ENCODE results near the gene CABLES1. TPM values are rescaled to one million over a fixed set of nuclear protein-coding genes. Genes with fewer than 3 reads are reported as not detected.

The CABLES1 gene
- total RNA-seq, 2 donors from 2014 or later: 9.9 to 16.7 TPM

DNA sequence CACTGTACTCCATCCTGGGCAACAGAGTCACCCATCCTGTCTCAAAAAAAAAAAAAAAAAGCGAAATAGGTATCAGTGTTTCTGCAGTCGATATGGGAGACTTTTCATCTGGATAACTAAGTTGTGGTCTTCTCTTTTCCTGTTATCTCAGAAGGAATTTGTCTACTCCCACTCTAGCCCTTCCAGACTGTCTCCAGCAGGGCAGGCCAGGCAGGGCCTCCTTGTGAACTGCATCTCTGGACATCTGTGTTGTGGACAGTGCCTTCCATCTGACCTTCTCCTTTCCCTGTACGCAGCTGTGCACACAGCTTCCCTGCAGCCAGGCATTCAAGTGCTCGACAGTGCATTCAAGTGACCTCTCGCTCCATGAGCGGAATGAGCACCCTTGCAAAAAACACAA is 110.2 kb downstream of the CABLES1 start:
- no peak for DNase-seq
- Histone ChIP-seq H3K4me1 (ENCODE audit: control insufficient read depth, insufficient read depth, low read length) (no peaks in the 10 kb centered on the region), H3K9ac (ENCODE audit: extremely low read depth, low read length, poor library complexity, severe bottlenecking) (no peak overlapping the region), H3K27me3 (ENCODE audit: control insufficient read depth, insufficient read depth, low read length, poor library complexity, severe bottlenecking) (no peaks in the 10 kb centered on the region), H3K27ac (ENCODE audit: low read depth, low read length) (no peak overlapping the region), H3K9me3 (ENCODE audit: control insufficient read depth, low read length) (peaks cover 10% of the 10 kb centered on the region), H3K4me3 (ENCODE audit: low read length) (no peak overlapping the region), H3K36me3 (ENCODE audit: control insufficient read depth, insufficient read depth, low read length) (no peaks in the 10 kb centered on the region)
- Mint-ChIP-seq H3K9me3 (peaks cover 26% of the 10 kb centered on the region), H3K4me1 (peaks cover 7% of the 10 kb centered on the region), H3K27me3 (ENCODE audit: insufficient read depth) (no peaks in the 10 kb centered on the region), H3K4me3 (no peak overlapping the region), H3K27ac (no peak overlapping the region), H3K36me3 (ENCODE audit: low read depth) (peaks cover 60% of the 10 kb centered on the region)
- WGBS, 2 experiments (ENCODE audit: insufficient coverage in 1 of 2, insufficient read length in 1 of 2): 94 to 100% methylated on average over 1 to 6 of the region's 6 CpGs
- TF ChIP-seq, protein P1, sequence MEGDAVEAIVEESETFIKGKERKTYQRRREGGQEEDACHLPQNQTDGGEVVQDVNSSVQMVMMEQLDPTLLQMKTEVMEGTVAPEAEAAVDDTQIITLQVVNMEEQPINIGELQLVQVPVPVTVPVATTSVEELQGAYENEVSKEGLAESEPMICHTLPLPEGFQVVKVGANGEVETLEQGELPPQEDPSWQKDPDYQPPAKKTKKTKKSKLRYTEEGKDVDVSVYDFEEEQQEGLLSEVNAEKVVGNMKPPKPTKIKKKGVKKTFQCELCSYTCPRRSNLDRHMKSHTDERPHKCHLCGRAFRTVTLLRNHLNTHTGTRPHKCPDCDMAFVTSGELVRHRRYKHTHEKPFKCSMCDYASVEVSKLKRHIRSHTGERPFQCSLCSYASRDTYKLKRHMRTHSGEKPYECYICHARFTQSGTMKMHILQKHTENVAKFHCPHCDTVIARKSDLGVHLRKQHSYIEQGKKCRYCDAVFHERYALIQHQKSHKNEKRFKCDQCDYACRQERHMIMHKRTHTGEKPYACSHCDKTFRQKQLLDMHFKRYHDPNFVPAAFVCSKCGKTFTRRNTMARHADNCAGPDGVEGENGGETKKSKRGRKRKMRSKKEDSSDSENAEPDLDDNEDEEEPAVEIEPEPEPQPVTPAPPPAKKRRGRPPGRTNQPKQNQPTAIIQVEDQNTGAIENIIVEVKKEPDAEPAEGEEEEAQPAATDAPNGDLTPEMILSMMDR (conservative IDR thresholded peaks at IDR 0.05): no peak

DNA sequence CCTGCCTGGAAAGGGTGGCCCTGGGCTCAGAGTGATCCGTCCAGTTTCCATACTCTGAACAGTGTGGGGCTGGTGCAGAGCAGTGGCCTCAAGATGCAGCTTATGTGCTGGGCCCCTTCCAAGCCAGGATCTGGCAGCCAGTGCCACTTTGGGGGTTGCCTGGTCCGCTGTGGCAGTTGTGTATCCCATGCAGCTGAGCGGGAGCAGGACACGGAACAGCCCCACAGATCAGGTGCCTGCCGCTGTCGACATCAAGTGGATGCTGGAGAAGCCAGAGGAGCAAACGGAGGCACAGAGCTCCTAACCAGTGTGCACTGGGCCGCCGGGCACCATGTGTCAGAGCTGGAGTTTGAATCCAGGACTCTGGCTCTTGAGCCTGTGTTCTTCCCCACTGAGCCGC is 112.0 kb downstream of the CABLES1 start:
- H3K36me3 Mint-ChIP-seq (ENCODE audit: low read depth): peaks cover 75% of the 10 kb centered on the region
- DNase-seq: no peak
- no peaks in the 10 kb centered on the region for H3K27me3 Mint-ChIP-seq (ENCODE audit: insufficient read depth)
- H3K9me3 Mint-ChIP-seq: peaks cover 26% of the 10 kb centered on the region
- peaks cover 7% of the 10 kb centered on the region for H3K4me1 Mint-ChIP-seq
- Histone ChIP-seq H3K4me1 (ENCODE audit: control insufficient read depth, insufficient read depth, low read length) (no peaks in the 10 kb centered on the region), H3K36me3 (ENCODE audit: control insufficient read depth, insufficient read depth, low read length) (peaks cover 3% of the 10 kb centered on the region), H3K27me3 (ENCODE audit: control insufficient read depth, insufficient read depth, low read length, poor library complexity, severe bottlenecking) (no peaks in the 10 kb centered on the region), H3K9ac (ENCODE audit: extremely low read depth, low read length, poor library complexity, severe bottlenecking) (no peak overlapping the region), H3K9me3 (ENCODE audit: control insufficient read depth, low read length) (peaks cover 10% of the 10 kb centered on the region), H3K4me3 (ENCODE audit: low read length) (no peak overlapping the region), H3K27ac (ENCODE audit: low read depth, low read length) (no peak overlapping the region)
- 95 to 98% methylated on average over 8 to 10 of the region's 10 CpGs for WGBS, 2 experiments (ENCODE audit: insufficient coverage in 1 of 2, insufficient read length in 1 of 2)
- peak overlapping the region; percentile 52 for H3K27ac Mint-ChIP-seq
- TF ChIP-seq, protein P1 (conservative IDR thresholded peaks at IDR 0.05): no peak
- no peak overlapping the region for H3K4me3 Mint-ChIP-seq

DNA sequence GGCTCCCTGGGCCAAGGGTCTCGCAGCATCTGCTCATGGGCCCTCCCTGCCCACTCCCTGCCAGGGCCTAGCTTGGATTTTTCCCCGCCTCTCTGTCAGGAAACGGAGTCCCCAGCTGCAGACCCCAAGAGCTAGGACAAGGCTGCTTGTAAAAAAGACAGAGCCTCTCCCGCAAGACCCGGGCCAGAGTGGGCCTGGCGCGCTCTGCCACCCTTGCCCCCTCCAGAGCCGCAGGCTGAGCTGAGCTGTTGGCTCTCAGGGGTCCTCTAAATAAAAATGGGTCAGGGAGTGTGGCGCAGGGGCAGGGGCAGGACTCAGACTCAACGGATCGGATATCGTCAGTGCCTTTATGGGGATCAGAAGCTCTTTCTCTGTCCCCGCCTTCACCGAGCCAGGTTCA is 112.6 kb downstream of the CABLES1 start:
- no peak for DNase-seq
- TF ChIP-seq, protein P1 (conservative IDR thresholded peaks at IDR 0.05): no peak
- H3K9ac ChIP-seq (ENCODE audit: extremely low read depth, low read length, poor library complexity, severe bottlenecking): no peak overlapping the region
- Mint-ChIP-seq H3K9me3 (peaks cover 26% of the 10 kb centered on the region), H3K4me1 (peaks cover 7% of the 10 kb centered on the region), H3K36me3 (ENCODE audit: low read depth) (peaks cover 81% of the 10 kb centered on the region), H3K27me3 (ENCODE audit: insufficient read depth) (no peaks in the 10 kb centered on the region), H3K27ac (no peak overlapping the region), H3K4me3 (no peak overlapping the region)
- H3K4me1 ChIP-seq (ENCODE audit: control insufficient read depth, insufficient read depth, low read length): no peaks in the 10 kb centered on the region
- WGBS, 2 experiments (ENCODE audit: insufficient coverage in 1 of 2, insufficient read length in 1 of 2): 94 to 95% methylated on average over 13 to 14 of the region's 14 CpGs
- no peaks in the 10 kb centered on the region for H3K27me3 ChIP-seq (ENCODE audit: control insufficient read depth, insufficient read depth, low read length, poor library complexity, severe bottlenecking)
- peaks cover 10% of the 10 kb centered on the region for H3K9me3 ChIP-seq (ENCODE audit: control insufficient read depth, low read length)
- H3K36me3 ChIP-seq (ENCODE audit: control insufficient read depth, insufficient read depth, low read length): peaks cover 3% of the 10 kb centered on the region
- H3K27ac ChIP-seq (ENCODE audit: low read depth, low read length): no peak overlapping the region
- H3K4me3 ChIP-seq (ENCODE audit: low read length): no peak overlapping the region
